Activated CD4-positive, alpha-beta memory T cell treated with anti-CD3 and anti-CD28 coated beads for 36 hours (primary cell): ENCODE data around the gene DMP1. TPM values are rescaled to one million over a fixed set of nuclear protein-coding genes. Genes with fewer than 3 reads are reported as not detected.

ENCODE experiments used
- CTCF ChIA-PET: fragments of 350-600 bp; sonication (Branson Sonifier 250); formaldehyde crosslinking; loops from one replicate; lab custom pipeline; 2021; ENCODE audit warnings: antibody characterized with exemption, inconsistent platforms; lab: Charles Lee
- POLR2A ChIA-PET: fragments of 350-600 bp; sonication (Branson Sonifier 250); formaldehyde crosslinking; loops from one replicate; lab custom pipeline; 2021; ENCODE audit warnings: antibody characterized with exemption; lab: Charles Lee
- DNase-seq: peaks from one replicate; pipeline ENCODE4 v3.0.0-alpha.2; 2020
- H3K27ac Mint-ChIP-seq: one replicate; pipeline ENCODE4 v1.8.0; 2021; ENCODE audit warnings: mixed read lengths
- H3K27me3 Mint-ChIP-seq: one replicate; pipeline ENCODE4 v1.8.0; 2021; ENCODE audit warnings: mixed read lengths
- H3K36me3 Mint-ChIP-seq: one replicate; pipeline ENCODE4 v1.8.0; 2021; ENCODE audit warnings: mixed read lengths
- H3K4me1 Mint-ChIP-seq: one replicate; pipeline ENCODE4 v1.8.0; 2021; ENCODE audit warnings: low read depth, mixed read lengths
- H3K4me3 Mint-ChIP-seq: one replicate; pipeline ENCODE4 v1.8.0; 2021; ENCODE audit warnings: mild to moderate bottlenecking, mixed read lengths
- H3K9me3 Mint-ChIP-seq: one replicate; pipeline ENCODE4 v1.8.0; 2021; ENCODE audit warnings: mixed read lengths
- intact Hi-C: fragments of 100-400 bp; cut with micrococcal nuclease; formaldehyde crosslinking; loops from one replicate; pipeline ENCODE4 v1.15.1; 2023
- total RNA-seq, 2 experiments: library from RNA; stranded (reverse); gene quantifications; one replicate each; pipeline ENCODE4 v1.2.3, GENCODE V29; 2021

DMP1 gene
- not detected for total RNA-seq

GRCh38 chr4:87649980-87650379, at the start of gene DMP1:
Gene DMP1 (plus strand): TSS chr4:87650280. CDS start chr4:87656493, 6,213 bp downstream.
- Mint-ChIP-seq H3K27me3 (peaks cover 2% of the 10 kb centered on the region), H3K36me3 (no peaks in the 10 kb centered on the region), H3K4me3 (no peak within 1 kb of the TSS), H3K9me3 (no peaks in the 10 kb centered on the region), H3K4me1 (no peaks in the 10 kb centered on the region), H3K27ac (no peak within 1 kb of the TSS)
- no peak for DNase-seq
- POLR2A ChIA-PET, result no interaction called here
- CTCF ChIA-PET, result interaction anchor here (0.7 kb wide), 1 partner anchor 30 kb away, joined by 4 read pairs; no protein-coding TSS in a partner anchor
- intact Hi-C loops, result no loop called here

DNA sequence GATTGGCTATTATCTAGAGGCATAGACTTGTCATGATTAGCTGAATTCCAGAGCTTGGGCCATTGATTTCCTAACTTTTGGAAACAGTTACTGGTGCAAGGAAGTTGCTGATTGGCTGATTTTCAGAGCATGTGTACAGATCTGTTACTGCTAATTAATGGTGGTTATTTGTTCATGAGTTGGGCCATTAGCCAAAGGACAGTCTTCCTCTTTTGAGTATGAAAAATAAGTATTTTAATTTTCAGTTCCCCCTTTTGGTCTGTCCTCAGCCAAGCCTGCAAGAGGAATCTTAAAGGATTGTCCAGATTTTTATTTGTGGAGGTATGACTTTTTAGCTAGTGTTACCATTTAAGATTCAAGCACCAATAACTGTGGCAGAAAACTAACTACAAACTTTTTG, 48.7 kb upstream of the DMP1 start:
- H3K9me3 Mint-ChIP-seq, result no peaks in the 10 kb centered on the region
- intact Hi-C loops, result no loop called here
- no peak for DNase-seq
- peaks cover 10% of the 10 kb centered on the region for H3K27me3 Mint-ChIP-seq
- H3K4me1 Mint-ChIP-seq, result no peaks in the 10 kb centered on the region
- ChIA-PET POLR2A (no interaction called here), CTCF (no interaction called here)
- no peaks in the 10 kb centered on the region for H3K36me3 Mint-ChIP-seq
- no peak overlapping the region for H3K4me3 Mint-ChIP-seq
- no peak overlapping the region for H3K27ac Mint-ChIP-seq

DNA sequence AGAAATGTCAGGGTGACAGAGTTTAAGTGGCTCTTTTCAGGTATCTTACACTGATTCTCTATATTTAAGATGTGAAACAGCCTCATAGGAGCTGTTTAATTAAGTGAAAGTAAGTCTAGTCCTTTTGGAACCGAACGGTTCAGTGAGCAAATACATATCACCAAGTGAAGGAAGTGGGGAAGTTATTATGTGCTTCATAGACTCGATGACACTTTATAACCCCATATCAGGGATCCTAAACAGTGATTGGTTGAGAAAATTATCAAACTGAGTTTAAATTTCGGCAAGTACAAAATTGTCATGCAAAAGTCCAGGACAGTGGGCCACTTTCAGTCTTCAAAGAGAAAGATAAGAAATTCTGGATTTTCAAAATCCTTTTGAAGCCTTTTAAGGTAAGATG, 41.9 kb upstream of the DMP1 start, which contains the start of gene DSPP:
Gene DSPP, plus strand, starts transcription at position 301 of the 400 bp plus-strand sequence. CDS start 2,380 bp downstream, outside the sequence.
- Mint-ChIP-seq H3K36me3 (no peaks in the 10 kb centered on the region), H3K4me1 (no peaks in the 10 kb centered on the region), H3K27me3 (peaks cover 6% of the 10 kb centered on the region), H3K27ac (no peak within 1 kb of the TSS), H3K4me3 (no peak within 1 kb of the TSS), H3K9me3 (no peaks in the 10 kb centered on the region)
- CTCF ChIA-PET, result no interaction called here
- intact Hi-C loops, result no loop called here
- DNase-seq, result no peak
- POLR2A ChIA-PET, result no interaction called here

- intact Hi-C loops, result no loop called here
- H3K36me3 Mint-ChIP-seq, result no peaks in the 10 kb centered on the region
- H3K27ac Mint-ChIP-seq, result no peak overlapping the region
- H3K4me3 Mint-ChIP-seq, result no peak overlapping the region
- no peaks in the 10 kb centered on the region for H3K4me1 Mint-ChIP-seq
- CTCF ChIA-PET, result no interaction called here
- peaks cover 2% of the 10 kb centered on the region for H3K27me3 Mint-ChIP-seq
- no peak for DNase-seq
- POLR2A ChIA-PET, result no interaction called here
- no peaks in the 10 kb centered on the region for H3K9me3 Mint-ChIP-seq
Observed at GRCh38 chr4:87614292-87614890, 35.7 kb upstream of the DMP1 start.

DNA sequence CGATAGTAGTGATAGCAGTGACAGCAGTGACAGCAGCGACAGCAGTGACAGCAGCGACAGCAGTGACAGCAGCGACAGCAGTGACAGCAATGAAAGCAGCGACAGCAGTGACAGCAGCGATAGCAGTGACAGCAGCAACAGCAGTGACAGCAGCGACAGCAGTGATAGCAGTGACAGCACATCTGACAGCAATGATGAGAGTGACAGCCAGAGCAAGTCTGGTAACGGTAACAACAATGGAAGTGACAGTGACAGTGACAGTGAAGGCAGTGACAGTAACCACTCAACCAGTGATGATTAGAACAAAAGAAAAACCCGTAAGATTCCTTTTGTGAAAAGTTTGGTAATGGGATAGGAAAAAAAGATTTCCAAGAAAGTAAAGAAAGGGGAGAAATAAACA, 33.8 kb upstream of the DMP1 start:
- Mint-ChIP-seq H3K9me3 (no peaks in the 10 kb centered on the region), H3K4me3 (no peak overlapping the region), H3K27me3 (no peaks in the 10 kb centered on the region), H3K36me3 (no peaks in the 10 kb centered on the region), H3K27ac (no peak overlapping the region), H3K4me1 (no peaks in the 10 kb centered on the region)
- DNase-seq, result no peak
- POLR2A ChIA-PET, result no interaction called here
- intact Hi-C loops, result no loop called here
- CTCF ChIA-PET, result no interaction called here

DNA sequence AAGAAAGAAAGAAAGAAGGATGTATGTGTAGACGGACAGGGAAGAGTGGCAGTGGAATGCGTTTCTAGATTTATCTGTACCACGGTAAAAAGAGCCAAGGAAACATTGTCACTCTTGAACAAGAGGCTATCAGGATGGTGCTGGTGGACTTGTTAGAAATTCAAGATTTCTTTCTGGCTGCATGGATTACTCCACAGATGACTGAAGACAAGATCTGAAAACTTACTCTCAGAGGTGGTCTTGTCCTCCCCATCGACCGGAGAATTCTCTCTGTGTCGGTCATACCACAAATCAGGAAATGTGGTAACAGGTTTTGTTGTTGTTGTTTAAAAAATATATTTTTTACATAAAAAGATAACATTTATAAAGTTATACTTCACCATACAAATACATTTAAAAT, 30.0 kb upstream of the DMP1 start:
- Mint-ChIP-seq H3K4me1 (no peaks in the 10 kb centered on the region), H3K36me3 (no peaks in the 10 kb centered on the region), H3K9me3 (no peaks in the 10 kb centered on the region), H3K27ac (no peak overlapping the region), H3K27me3 (peaks cover 1% of the 10 kb centered on the region), H3K4me3 (no peak overlapping the region)
- ChIA-PET CTCF (no interaction called here), POLR2A (no interaction called here)
- intact Hi-C loops, result no loop called here
- DNase-seq, result no peak

DNA sequence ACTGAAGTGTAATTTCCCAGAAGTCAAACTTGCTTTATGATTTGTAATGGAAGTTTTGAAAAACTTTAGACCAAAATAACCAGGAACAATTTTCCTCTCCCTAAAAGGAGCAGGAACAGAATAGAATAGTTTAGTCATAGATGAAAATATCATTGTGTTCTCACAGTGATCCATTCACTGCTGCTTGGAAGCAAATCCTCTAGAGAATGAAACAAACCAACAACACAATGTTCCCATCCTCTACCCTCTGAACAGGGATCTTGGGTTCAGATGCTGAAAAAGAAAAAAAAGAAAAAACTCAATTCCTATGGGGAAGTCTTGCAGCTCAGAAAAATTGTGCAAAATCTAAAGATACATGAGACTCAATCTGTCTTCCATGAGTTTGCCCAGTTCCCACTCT, 29.6 kb upstream of the DMP1 start:
- no peaks in the 10 kb centered on the region for H3K4me1 Mint-ChIP-seq
- POLR2A ChIA-PET, result no interaction called here

DNA sequence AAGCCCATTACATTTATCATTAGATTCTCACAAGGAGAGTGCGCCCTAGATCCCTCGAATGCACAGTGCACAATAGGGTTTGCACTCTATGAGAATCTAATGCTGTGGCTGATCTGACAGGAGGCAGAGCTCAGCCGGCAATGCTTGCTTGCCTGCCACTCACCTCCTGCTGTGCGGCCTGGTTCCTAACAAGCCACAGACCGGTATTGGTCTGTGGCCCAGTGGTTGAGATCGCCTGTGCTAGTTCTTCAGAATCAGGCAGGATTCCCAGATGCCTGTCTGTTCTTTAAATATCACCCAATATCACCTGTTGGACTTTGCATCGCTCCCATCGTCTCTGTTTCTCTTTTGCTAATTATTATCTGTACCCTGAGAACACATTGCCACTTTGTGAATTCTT, 27.8 kb upstream of the DMP1 start:
- Mint-ChIP-seq H3K9me3 (no peaks in the 10 kb centered on the region), H3K4me1 (no peaks in the 10 kb centered on the region), H3K27ac (no peak overlapping the region), H3K36me3 (no peaks in the 10 kb centered on the region), H3K27me3 (peaks cover 1% of the 10 kb centered on the region), H3K4me3 (no peak overlapping the region)
- intact Hi-C loops, result no loop called here
- ChIA-PET POLR2A (no interaction called here), CTCF (no interaction called here)
- no peak for DNase-seq

More for the DNA sequence above, 29.6 kb upstream of the DMP1 start:
- intact Hi-C loops, result no loop called here
- no peak overlapping the region for H3K4me3 Mint-ChIP-seq
- H3K36me3 Mint-ChIP-seq, result no peaks in the 10 kb centered on the region
- CTCF ChIA-PET, result no interaction called here
- no peak for DNase-seq
- H3K27me3 Mint-ChIP-seq, result peaks cover 1% of the 10 kb centered on the region
- H3K27ac Mint-ChIP-seq, result no peak overlapping the region
- no peaks in the 10 kb centered on the region for H3K9me3 Mint-ChIP-seq

DNA sequence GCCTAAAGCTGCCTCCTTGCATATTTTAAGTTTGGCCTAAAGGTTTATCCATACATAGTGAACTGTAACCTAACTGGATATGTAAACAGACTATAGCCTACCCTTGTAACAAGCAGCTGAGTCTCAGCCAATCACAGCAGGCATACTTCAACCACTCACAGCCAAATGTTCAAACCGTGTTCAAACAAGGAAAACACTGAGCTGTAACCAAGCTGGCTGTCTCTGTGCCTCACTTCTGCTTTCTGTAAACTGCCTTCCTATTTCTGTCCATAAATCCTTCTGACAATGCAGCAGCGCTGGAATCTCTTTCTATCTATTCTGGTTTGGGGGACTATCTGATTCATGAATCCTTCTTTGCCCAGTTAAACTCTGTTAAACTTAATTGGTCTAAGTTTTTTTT, 25.4 kb upstream of the DMP1 start:
- POLR2A ChIA-PET, result interaction anchor here (0.6 kb wide), 1 partner anchor 15 kb away, joined by 3 read pairs; no protein-coding TSS in a partner anchor
- Mint-ChIP-seq H3K27me3 (peaks cover 3% of the 10 kb centered on the region), H3K27ac (no peak overlapping the region), H3K4me1 (no peaks in the 10 kb centered on the region), H3K4me3 (no peak overlapping the region), H3K9me3 (no peaks in the 10 kb centered on the region), H3K36me3 (no peaks in the 10 kb centered on the region)
- intact Hi-C loops, result no loop called here
- CTCF ChIA-PET, result no interaction called here
- DNase-seq, result no peak

- no peak for DNase-seq
- Mint-ChIP-seq H3K36me3 (no peaks in the 10 kb centered on the region), H3K27ac (no peak overlapping the region), H3K4me1 (no peaks in the 10 kb centered on the region), H3K27me3 (peaks cover 5% of the 10 kb centered on the region), H3K4me3 (no peak overlapping the region), H3K9me3 (no peaks in the 10 kb centered on the region)
- CTCF ChIA-PET, result interaction anchor here (0.9 kb wide), 1 partner anchor 9 kb away, joined by 3 read pairs; no protein-coding TSS in a partner anchor
- intact Hi-C loops, result no loop called here
- POLR2A ChIA-PET, result no interaction called here
Observed at GRCh38 chr4:87631668-87632067, 18.4 kb upstream of the DMP1 start.

DNA sequence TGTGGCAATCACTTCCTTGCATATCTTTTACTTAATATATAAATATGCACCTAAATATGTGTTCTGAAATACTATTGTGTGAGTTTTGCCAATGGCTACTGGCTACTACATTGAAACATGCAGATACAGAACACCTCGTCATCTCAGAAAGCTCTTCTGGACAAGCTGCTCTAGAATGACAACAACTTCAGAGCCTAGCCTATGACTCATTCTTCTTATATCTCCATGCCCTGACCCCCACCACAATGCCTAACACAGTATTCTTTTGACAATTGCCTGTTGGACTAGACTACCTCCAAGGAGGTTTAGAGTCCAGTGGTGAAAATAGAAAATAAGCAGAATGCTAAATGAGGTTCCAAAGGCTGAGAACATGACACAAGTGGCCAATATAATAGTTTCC, 17.6 kb upstream of the DMP1 start:
- no peak overlapping the region for H3K4me3 Mint-ChIP-seq
- no peaks in the 10 kb centered on the region for H3K9me3 Mint-ChIP-seq

DNA sequence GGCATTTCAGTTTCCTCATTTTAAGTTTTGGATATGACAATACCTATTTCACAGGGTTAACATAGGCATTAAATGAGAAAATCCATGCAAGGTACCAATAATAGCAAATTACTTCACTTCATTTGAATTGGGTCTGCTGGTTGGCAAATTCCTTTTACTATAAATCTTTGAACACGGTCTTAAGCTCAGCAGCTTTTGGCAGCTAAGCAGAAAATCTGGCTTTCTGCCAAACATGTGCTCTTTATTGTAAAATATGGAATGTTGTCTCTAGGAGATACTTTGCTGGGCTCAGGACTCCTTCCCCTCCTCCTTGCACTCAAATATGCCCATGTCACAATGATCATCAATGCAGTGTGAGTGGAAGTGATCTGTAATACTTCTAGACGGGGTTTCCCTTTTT, 16.8 kb upstream of the DMP1 start:
- H3K4me3 Mint-ChIP-seq, result no peak overlapping the region
- no peaks in the 10 kb centered on the region for H3K9me3 Mint-ChIP-seq
- no peaks in the 10 kb centered on the region for H3K36me3 Mint-ChIP-seq
- peaks cover 3% of the 10 kb centered on the region for H3K27me3 Mint-ChIP-seq
- intact Hi-C loops, result no loop called here
- POLR2A ChIA-PET, result no interaction called here
- H3K4me1 Mint-ChIP-seq, result no peaks in the 10 kb centered on the region
- DNase-seq, result no peak
- H3K27ac Mint-ChIP-seq, result no peak overlapping the region
- CTCF ChIA-PET, result no interaction called here

More for the DNA sequence above, 17.6 kb upstream of the DMP1 start:
- ChIA-PET CTCF (interaction anchor here (0.9 kb wide), 1 partner anchor 10 kb away, joined by 3 read pairs; no protein-coding TSS in a partner anchor), POLR2A (no interaction called here)
- intact Hi-C loops, result no loop called here
- no peaks in the 10 kb centered on the region for H3K36me3 Mint-ChIP-seq
- DNase-seq, result no peak
- no peaks in the 10 kb centered on the region for H3K4me1 Mint-ChIP-seq
- H3K27ac Mint-ChIP-seq, result no peak overlapping the region
- H3K27me3 Mint-ChIP-seq, result peaks cover 5% of the 10 kb centered on the region

- Mint-ChIP-seq H3K4me1 (no peaks in the 10 kb centered on the region), H3K9me3 (no peaks in the 10 kb centered on the region), H3K27me3 (peaks cover 3% of the 10 kb centered on the region), H3K36me3 (no peaks in the 10 kb centered on the region), H3K4me3 (no peak overlapping the region), H3K27ac (no peak overlapping the region)
- DNase-seq, result no peak
- ChIA-PET CTCF (no interaction called here), POLR2A (no interaction called here)
- intact Hi-C loops, result no loop called here
Observed at GRCh38 chr4:87644286-87644685, 5.8 kb upstream of the DMP1 start.
